ENCODE results near the gene CYSTM1.

- TF ChIP-seq RAD21 (IDR thresholded peaks at IDR 0.05) (no peak), TAF1 (conservative IDR thresholded peaks at IDR 0.05) (no peak), CTCF (IDR thresholded peaks at IDR 0.05; ENCODE audit: low read depth, low read length, missing input control) (no peak), EGR1 (IDR thresholded peaks at IDR 0.05; ENCODE audit: low read depth in 2 of 2) (no peak), REST (IDR thresholded peaks at IDR 0.05) (no peak), GABPA (IDR thresholded peaks at IDR 0.05 in 1 of 2, conservative IDR thresholded peaks at IDR 0.05 in 1 of 2) (no peak), JUND (IDR thresholded peaks at IDR 0.05) (no peak), ATF3 (IDR thresholded peaks at IDR 0.05) (no peak)
These were observed 6.5 kb downstream of the CYSTM1 start for GRCh38 chr5:140181525-140181924.
